Immature natural killer cell (primary cell): ENCODE results near the gene GASK1A. TPM values are rescaled to one million over a fixed set of nuclear protein-coding genes. Genes with fewer than 3 reads are reported as not detected.
"Not testable (repeated sequence)": the region's sequence is repeated elsewhere in the genome, so short reads cannot be mapped to it uniquely, and the experiment has no call there.

Experiments used
- DNase-seq, 3 donors: peaks; one replicate each; pipeline ENCODE4 v3.0.0; 2022; ENCODE audit warnings: mixed read lengths in 1 of 3
- H3K27ac Mint-ChIP-seq, 6 donors: one replicate each; pipeline ENCODE4 v1.8.0; 2020; ENCODE audit warnings: mixed read lengths in 6 of 6, mild to moderate bottlenecking in 5 of 6, inconsistent platforms in 4 of 6, moderate library complexity in 3 of 6
- H3K27me3 Mint-ChIP-seq, 3 donors: one replicate each; pipeline ENCODE4 v1.8.0; 2020 to 2021; ENCODE audit warnings: low read depth in 3 of 3, mild to moderate bottlenecking in 3 of 3, mixed read lengths in 3 of 3, moderate library complexity in 3 of 3, inconsistent platforms in 1 of 3
- H3K36me3 Mint-ChIP-seq, 3 donors: one replicate each; pipeline ENCODE4 v1.8.0; 2020; ENCODE audit warnings: mixed read lengths in 3 of 3, inconsistent platforms in 2 of 3, mild to moderate bottlenecking in 2 of 3
- H3K4me1 Mint-ChIP-seq, 2 donors: one replicate each; pipeline ENCODE4 v1.8.0; 2020; ENCODE audit warnings: inconsistent platforms in 2 of 2, mild to moderate bottlenecking in 2 of 2, mixed read lengths in 2 of 2, moderate library complexity in 1 of 2
- H3K4me3 Mint-ChIP-seq, 5 donors: one replicate each; pipeline ENCODE4 v1.8.0; 2020; ENCODE audit warnings: mild to moderate bottlenecking in 5 of 5, mixed read lengths in 5 of 5, inconsistent platforms in 3 of 5, moderate library complexity in 3 of 5
- H3K9me3 Mint-ChIP-seq, 6 donors: one replicate each; pipeline ENCODE4 v1.8.0; 2020; ENCODE audit warnings: mild to moderate bottlenecking in 6 of 6, mixed read lengths in 6 of 6, inconsistent platforms in 4 of 6, moderate library complexity in 3 of 6
- polyA plus RNA-seq, 3 donors: library from polyadenylated mRNA; unstranded; fragments of 300-500 nt; fragmentation: Illumina TruSeq; gene quantifications; one replicate each; pipeline ENCODE4 v1.2.3, GENCODE V29; 2021

GASK1A gene
- polyA plus RNA-seq, 3 donors from 2014 or later: not detected

- peaks cover 6 to 13% (median 12%) of the 10 kb centered on the region in 3 donors for H3K36me3 Mint-ChIP-seq
- DNase-seq: no peak
- peaks cover 12 to 23% (median 16%) of the 10 kb centered on the region in 6 donors for H3K9me3 Mint-ChIP-seq
- no peak overlapping the region for H3K4me3 Mint-ChIP-seq
- peaks cover 0 to 11% (median 2%) of the 10 kb centered on the region in 3 donors for H3K27me3 Mint-ChIP-seq
- H3K4me1 Mint-ChIP-seq: peaks cover 1 to 6% of the 10 kb centered on the region in 2 donors
- no peak overlapping the region for H3K27ac Mint-ChIP-seq
Observed at GRCh38 chr3:43055393-43055792, 76.3 kb downstream of the GASK1A start.

GRCh38 chr3:43055806-43056770 is 77.0 kb downstream of the GASK1A start:
- Mint-ChIP-seq H3K4me1 (peaks cover 4 to 13% of the 10 kb centered on the region in 2 donors), H3K4me3 (no peak overlapping the region), H3K27ac (no peak overlapping the region), H3K9me3 (peaks cover 5 to 16% (median 9%) of the 10 kb centered on the region in 6 donors), H3K27me3 (peaks cover 0 to 11% (median 2%) of the 10 kb centered on the region in 3 donors), H3K36me3 (peaks cover 1 to 6% (median 5%) of the 10 kb centered on the region in 3 donors)
- no peak for DNase-seq

GRCh38 chr3:43059456-43059855 is 80.3 kb downstream of the GASK1A start:
- peaks cover 4 to 14% of the 10 kb centered on the region in 2 donors for H3K4me1 Mint-ChIP-seq
- H3K4me3 Mint-ChIP-seq: no peak overlapping the region
- no peaks in the 10 kb centered on the region for H3K9me3 Mint-ChIP-seq
- H3K27me3 Mint-ChIP-seq: no peaks in the 10 kb centered on the region
- DNase-seq: no peak
- H3K27ac Mint-ChIP-seq: no peak overlapping the region
- no peaks in the 10 kb centered on the region for H3K36me3 Mint-ChIP-seq

- H3K27ac Mint-ChIP-seq: no peak overlapping the region
- DNase-seq: no peak
- H3K36me3 Mint-ChIP-seq: no peaks in the 10 kb centered on the region
- no peaks in the 10 kb centered on the region for H3K27me3 Mint-ChIP-seq
- H3K9me3 Mint-ChIP-seq: no peaks in the 10 kb centered on the region
- peaks cover 4 to 14% of the 10 kb centered on the region in 2 donors for H3K4me1 Mint-ChIP-seq
- H3K4me3 Mint-ChIP-seq: no peak overlapping the region
Observed at GRCh38 chr3:43061101-43061895, 82.2 kb downstream of the GASK1A start.

GRCh38 chr3:43062040-43062563 is 83.0 kb downstream of the GASK1A start:
- peaks cover 4 to 14% of the 10 kb centered on the region in 2 donors for H3K4me1 Mint-ChIP-seq
- DNase-seq: no peak
- H3K36me3 Mint-ChIP-seq: no peaks in the 10 kb centered on the region
- H3K27me3 Mint-ChIP-seq: no peaks in the 10 kb centered on the region
- no peak overlapping the region for H3K4me3 Mint-ChIP-seq
- H3K9me3 Mint-ChIP-seq: no peaks in the 10 kb centered on the region
- peak overlapping the region in 1 of 6 donors; percentile 73 for H3K27ac Mint-ChIP-seq

- no peak overlapping the region for H3K4me3 Mint-ChIP-seq
- no peaks in the 10 kb centered on the region for H3K9me3 Mint-ChIP-seq
- H3K36me3 Mint-ChIP-seq: no peaks in the 10 kb centered on the region
- H3K27ac Mint-ChIP-seq: no peak overlapping the region
- DNase-seq: no peak
- H3K4me1 Mint-ChIP-seq: peaks cover 4 to 14% of the 10 kb centered on the region in 2 donors
- no peaks in the 10 kb centered on the region for H3K27me3 Mint-ChIP-seq
Observed at GRCh38 chr3:43062564-43063040, 83.5 kb downstream of the GASK1A start.

- Mint-ChIP-seq H3K4me1 (peaks cover 4 to 14% of the 10 kb centered on the region in 2 donors), H3K27me3 (no peaks in the 10 kb centered on the region), H3K9me3 (no peaks in the 10 kb centered on the region), H3K36me3 (no peaks in the 10 kb centered on the region), H3K4me3 (no peak overlapping the region), H3K27ac (no peak overlapping the region)
- DNase-seq: no peak
Observed at GRCh38 chr3:43063114-43063513, 84.0 kb downstream of the GASK1A start.

- H3K27ac Mint-ChIP-seq, H3K9me3 Mint-ChIP-seq, DNase-seq, H3K4me3 Mint-ChIP-seq, H3K36me3 Mint-ChIP-seq, H3K4me1 Mint-ChIP-seq, H3K27me3 Mint-ChIP-seq: not testable (repeated sequence)
Observed at GRCh38 chr3:43070670-43071069, 91.6 kb downstream of the GASK1A start.

GRCh38 chr3:43071313-43071893 is 92.3 kb downstream of the GASK1A start:
- peaks cover 0 to 5% (median 0%) of the 10 kb centered on the region in 3 donors for H3K27me3 Mint-ChIP-seq

GRCh38 chr3:43072361-43072760 is 93.2 kb downstream of the GASK1A start:
- Mint-ChIP-seq H3K9me3 (no peaks in the 10 kb centered on the region), H3K4me1 (no peaks in the 10 kb centered on the region), H3K27me3 (peaks cover 0 to 5% (median 0%) of the 10 kb centered on the region in 3 donors), H3K4me3 (no peak overlapping the region), H3K36me3 (peaks cover 3 to 5% (median 4%) of the 10 kb centered on the region in 3 donors), H3K27ac (no peak overlapping the region)
- no peak for DNase-seq

More at GRCh38 chr3:43071313-43071893, 92.3 kb downstream of the GASK1A start:
- Mint-ChIP-seq H3K36me3 (peaks cover 0 to under 1% (median 0%) of the 10 kb centered on the region in 3 donors), H3K4me3 (no peak overlapping the region), H3K9me3 (no peaks in the 10 kb centered on the region), H3K4me1 (no peaks in the 10 kb centered on the region), H3K27ac (no peak overlapping the region)
- peak; percentile 10 to 32 (median 21) for DNase-seq

GRCh38 chr3:43073116-43073835 is 94.2 kb downstream of the GASK1A start:
- Mint-ChIP-seq H3K27me3 (peaks cover 0 to 5% (median 0%) of the 10 kb centered on the region in 3 donors), H3K4me3 (no peak overlapping the region), H3K27ac (no peak overlapping the region), H3K36me3 (peaks cover 5 to 13% (median 13%) of the 10 kb centered on the region in 3 donors), H3K9me3 (peaks cover 0 to under 1% (median 0%) of the 10 kb centered on the region in 6 donors), H3K4me1 (no peaks in the 10 kb centered on the region)
- DNase-seq: no peak

GRCh38 chr3:43073836-43074220 is 94.7 kb downstream of the GASK1A start:
- Mint-ChIP-seq H3K9me3 (peaks cover 0 to 2% (median 0%) of the 10 kb centered on the region in 6 donors), H3K4me3 (no peak overlapping the region), H3K27ac (no peak overlapping the region), H3K4me1 (no peaks in the 10 kb centered on the region), H3K36me3 (peaks cover 8 to 19% (median 18%) of the 10 kb centered on the region in 3 donors), H3K27me3 (peaks cover 0 to 5% (median 0%) of the 10 kb centered on the region in 3 donors)
- no peak for DNase-seq

- H3K27ac Mint-ChIP-seq: peak overlapping the region in 1 of 6 donors; percentile 24
- peaks cover 0 to 2% (median 0%) of the 10 kb centered on the region in 6 donors for H3K9me3 Mint-ChIP-seq
- no peaks in the 10 kb centered on the region for H3K4me1 Mint-ChIP-seq
- H3K27me3 Mint-ChIP-seq: peaks cover 0 to 5% (median 0%) of the 10 kb centered on the region in 3 donors
- H3K4me3 Mint-ChIP-seq: no peak overlapping the region
- no peak for DNase-seq
- peaks cover 11 to 25% (median 24%) of the 10 kb centered on the region in 3 donors for H3K36me3 Mint-ChIP-seq
Observed at GRCh38 chr3:43074482-43074881, 95.4 kb downstream of the GASK1A start.
